Ectodermal cell (in vitro differentiated cells): Measurements from ENCODE around the gene IL4R.

ENCODE experiments used
- H3K27ac ChIP-seq: 2 replicates; pipeline ENCODE4 v1.7.0; 2013; ENCODE audit warnings: mild to moderate bottlenecking, low read depth, low read length; ENCODE audit not compliant: insufficient read depth, poor library complexity, severe bottlenecking
- H3K27me3 ChIP-seq: 2 replicates; pipeline ENCODE4 v1.7.0; 2013; ENCODE audit warnings: mild to moderate bottlenecking, low read length; ENCODE audit not compliant: insufficient read depth, control insufficient read depth, poor library complexity, severe bottlenecking
- H3K36me3 ChIP-seq: one replicate; pipeline ENCODE4 v1.7.0; 2013; ENCODE audit warnings: low read length; ENCODE audit not compliant: control insufficient read depth, insufficient read depth
- H3K4me1 ChIP-seq: one replicate; pipeline ENCODE4 v1.7.0; 2013; ENCODE audit warnings: low read length; ENCODE audit not compliant: control insufficient read depth, insufficient read depth
- H3K4me3 ChIP-seq: 2 replicates; pipeline ENCODE4 v1.7.0; 2013; ENCODE audit warnings: low read depth, low read length, control low read depth; ENCODE audit not compliant: insufficient read depth
- H3K9me3 ChIP-seq: 2 replicates; pipeline ENCODE4 v1.7.0; 2013; ENCODE audit warnings: mild to moderate bottlenecking, low read length, moderate library complexity; ENCODE audit not compliant: control insufficient read depth
- WGBS, 2 experiments: methylation state at CpG; one replicate each; pipeline ENCODE4 v1.1.7; 2013; ENCODE audit warnings: missing lambda C conversion rate in 2 of 2; 5-methylcytosine and 5-hydroxymethylcytosine counted together

IL4R gene

DNA sequence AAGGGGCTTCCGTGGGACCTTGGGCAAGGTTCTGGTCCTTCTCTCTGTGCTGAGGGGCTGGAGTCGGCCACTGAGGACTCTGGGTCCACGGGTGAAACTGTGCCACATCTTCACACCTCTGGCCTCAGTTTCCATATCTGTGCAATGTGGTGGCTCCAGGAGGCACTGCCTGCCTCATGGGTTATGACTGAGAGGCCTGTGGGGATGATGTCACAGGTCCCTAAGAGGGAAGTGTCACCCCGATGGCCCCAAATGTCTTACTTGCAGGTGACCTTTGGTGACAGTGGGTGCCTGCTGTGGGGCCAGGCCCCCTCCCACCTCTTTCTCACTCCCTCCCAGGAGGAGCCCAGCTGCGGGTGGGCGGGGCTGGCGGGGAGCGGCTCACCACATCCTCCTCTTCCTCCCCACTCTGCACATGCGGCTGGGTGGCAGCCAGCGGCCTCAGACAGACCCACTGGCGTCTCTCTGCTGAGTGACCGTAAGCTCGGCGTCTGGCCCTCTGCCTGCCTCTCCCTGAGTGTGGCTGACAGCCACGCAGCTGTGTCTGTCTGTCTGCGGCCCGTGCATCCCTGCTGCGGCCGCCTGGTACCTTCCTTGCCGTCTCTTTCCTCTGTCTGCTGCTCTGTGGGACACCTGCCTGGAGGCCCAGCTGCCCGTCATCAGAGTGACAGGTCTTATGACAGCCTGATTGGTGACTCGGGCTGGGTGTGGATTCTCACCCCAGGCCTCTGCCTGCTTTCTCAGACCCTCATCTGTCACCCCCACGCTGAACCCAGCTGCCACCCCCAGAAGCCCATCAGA, 88.2 kb downstream of the IL4R start, which contains the start of gene IL21R:
TSS of gene IL21R (plus strand) at position 407 of the 801 bp plus-strand sequence. CDS start 27,898 bp downstream, outside the sequence.
- Histone ChIP-seq H3K4me3 (no peak within 1 kb of the TSS), H3K27me3 (no peaks in the 10 kb centered on the region), H3K27ac (no peak within 1 kb of the TSS), H3K9me3 (no peaks in the 10 kb centered on the region), H3K36me3 (no peaks in the 10 kb centered on the region), H3K4me1 (peaks cover 18% of the 10 kb centered on the region)
- WGBS, 2 experiments = 50 to 51% methylated on average over 23 of the region's 23 CpGs

DNA sequence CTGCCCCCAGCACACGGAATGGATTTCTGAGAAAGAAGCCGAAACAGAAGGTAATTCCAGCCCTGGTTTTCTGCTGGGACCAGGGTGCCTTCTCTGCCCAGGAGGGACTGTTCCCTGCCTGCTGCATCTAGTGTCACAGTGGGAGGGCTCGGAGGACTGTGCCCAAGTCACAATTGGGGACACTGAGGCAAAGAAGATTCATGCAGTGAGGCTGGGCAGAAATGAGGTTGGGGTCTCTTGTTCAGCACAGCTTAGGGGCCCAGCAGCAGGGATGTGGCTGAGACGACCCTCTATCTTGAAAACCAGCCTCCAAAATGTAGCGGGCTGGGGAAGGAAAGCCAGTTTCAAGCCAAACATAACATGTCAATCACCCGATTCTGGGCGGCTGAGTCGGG, 88.8 kb downstream of the IL4R start:
- no peaks in the 10 kb centered on the region for H3K36me3 ChIP-seq
- no peaks in the 10 kb centered on the region for H3K27me3 ChIP-seq
- H3K9me3 ChIP-seq = no peaks in the 10 kb centered on the region
- H3K4me3 ChIP-seq = no peak overlapping the region
- H3K4me1 ChIP-seq = peaks cover 18% of the 10 kb centered on the region
- no peak overlapping the region for H3K27ac ChIP-seq
- WGBS, 2 experiments = 82 to 86% methylated on average over 8 of the region's 8 CpGs

DNA sequence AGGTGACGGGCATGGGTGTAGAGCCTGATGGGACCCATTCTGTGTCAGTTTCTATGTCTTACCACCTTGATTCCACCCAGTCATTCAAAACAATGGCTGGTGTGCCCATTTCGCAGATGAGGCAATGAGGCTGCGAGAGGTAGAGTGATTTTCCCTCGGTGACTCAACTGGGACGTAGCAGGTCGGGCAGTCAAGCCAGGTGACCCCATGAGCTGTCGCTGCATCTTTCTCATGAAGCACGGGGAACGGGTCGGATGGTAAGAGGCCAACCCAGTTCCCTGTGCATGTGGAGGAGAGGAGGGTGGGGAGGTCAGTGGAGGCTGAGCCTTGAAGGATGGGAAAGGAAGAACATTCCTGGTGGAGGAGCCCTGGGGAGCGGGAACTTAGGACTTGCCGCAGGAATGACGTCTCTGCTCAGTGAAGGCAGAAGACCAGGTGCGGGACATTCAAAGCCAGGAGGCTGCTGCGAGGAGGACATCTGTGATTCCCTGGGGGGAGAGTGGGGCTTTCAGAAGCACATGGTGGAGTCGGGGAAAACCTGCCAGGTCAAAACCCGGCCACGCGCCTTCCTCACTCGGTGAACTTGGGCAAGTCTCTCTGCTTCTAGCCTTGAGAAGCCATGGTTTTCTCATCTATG, 89.3 kb downstream of the IL4R start:
- H3K36me3 ChIP-seq = no peaks in the 10 kb centered on the region
- H3K9me3 ChIP-seq = no peaks in the 10 kb centered on the region
- H3K4me1 ChIP-seq = peaks cover 18% of the 10 kb centered on the region
- no peak overlapping the region for H3K4me3 ChIP-seq
- no peaks in the 10 kb centered on the region for H3K27me3 ChIP-seq
- H3K27ac ChIP-seq = no peak overlapping the region
- 92 to 93% methylated on average over 20 of the region's 20 CpGs for WGBS, 2 experiments

DNA sequence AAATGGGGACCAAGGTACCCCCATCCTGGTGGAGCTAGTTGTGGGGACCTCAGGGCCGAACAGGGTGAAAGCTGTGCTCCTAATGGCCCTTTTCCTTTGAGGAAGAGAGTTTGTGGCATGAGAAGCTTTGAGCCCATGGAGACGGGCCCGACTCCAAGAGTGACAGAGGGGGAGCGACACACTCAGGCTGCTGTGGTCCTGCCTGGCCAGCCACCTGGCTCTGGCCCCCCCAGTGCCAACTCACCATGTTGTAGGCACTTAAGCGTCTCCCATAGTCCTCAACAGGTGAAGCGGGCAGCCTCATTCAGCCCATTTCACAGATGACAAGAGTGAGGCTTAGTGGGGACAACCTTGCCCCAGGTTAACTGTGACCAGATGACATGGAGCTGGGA, 89.8 kb downstream of the IL4R start:
- Histone ChIP-seq H3K27me3 (no peaks in the 10 kb centered on the region), H3K9me3 (no peaks in the 10 kb centered on the region), H3K4me1 (peaks cover 18% of the 10 kb centered on the region), H3K4me3 (no peak overlapping the region), H3K36me3 (no peaks in the 10 kb centered on the region), H3K27ac (no peak overlapping the region)
- 75 to 79% methylated on average over 6 of the region's 6 CpGs for WGBS, 2 experiments

DNA sequence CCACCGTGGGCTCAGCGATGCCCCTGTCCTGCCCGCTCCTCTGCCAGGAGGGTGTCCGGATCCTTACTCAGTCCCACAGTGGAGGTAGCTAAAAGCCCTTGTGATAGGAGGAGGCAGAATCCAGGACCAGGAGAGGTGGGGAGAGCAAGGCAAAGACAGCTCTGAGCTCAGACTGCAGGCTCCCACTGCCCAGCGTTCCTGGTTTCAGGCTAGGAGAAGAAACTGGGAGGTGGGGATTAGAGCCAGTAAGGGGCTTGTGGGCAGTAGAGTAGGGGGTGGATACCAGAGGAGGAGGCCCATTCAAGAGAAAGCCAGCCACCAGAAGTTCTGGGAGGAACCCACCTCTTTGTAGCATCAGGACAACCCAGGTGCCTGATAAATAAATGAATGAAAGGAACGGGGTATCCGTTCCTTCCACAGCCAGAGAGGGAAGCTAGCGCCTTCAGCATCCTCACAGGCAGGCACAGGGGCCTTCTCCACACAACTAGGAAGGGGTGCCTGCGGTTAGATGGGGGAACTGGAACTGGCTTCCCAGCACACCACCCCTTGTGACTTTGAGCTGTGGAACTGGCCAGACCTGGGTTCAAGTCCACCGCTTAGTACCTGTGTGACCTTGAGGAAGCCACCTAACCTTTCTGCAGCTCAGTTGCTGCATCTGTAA, 90.5 kb downstream of the IL4R start:
- no peaks in the 10 kb centered on the region for H3K9me3 ChIP-seq
- H3K36me3 ChIP-seq = no peaks in the 10 kb centered on the region
- H3K4me1 ChIP-seq = peaks cover 18% of the 10 kb centered on the region
- H3K27me3 ChIP-seq = no peaks in the 10 kb centered on the region
- WGBS, 2 experiments = 90 to 92% methylated on average over 10 of the region's 10 CpGs
- no peak overlapping the region for H3K27ac ChIP-seq
- no peak overlapping the region for H3K4me3 ChIP-seq

DNA sequence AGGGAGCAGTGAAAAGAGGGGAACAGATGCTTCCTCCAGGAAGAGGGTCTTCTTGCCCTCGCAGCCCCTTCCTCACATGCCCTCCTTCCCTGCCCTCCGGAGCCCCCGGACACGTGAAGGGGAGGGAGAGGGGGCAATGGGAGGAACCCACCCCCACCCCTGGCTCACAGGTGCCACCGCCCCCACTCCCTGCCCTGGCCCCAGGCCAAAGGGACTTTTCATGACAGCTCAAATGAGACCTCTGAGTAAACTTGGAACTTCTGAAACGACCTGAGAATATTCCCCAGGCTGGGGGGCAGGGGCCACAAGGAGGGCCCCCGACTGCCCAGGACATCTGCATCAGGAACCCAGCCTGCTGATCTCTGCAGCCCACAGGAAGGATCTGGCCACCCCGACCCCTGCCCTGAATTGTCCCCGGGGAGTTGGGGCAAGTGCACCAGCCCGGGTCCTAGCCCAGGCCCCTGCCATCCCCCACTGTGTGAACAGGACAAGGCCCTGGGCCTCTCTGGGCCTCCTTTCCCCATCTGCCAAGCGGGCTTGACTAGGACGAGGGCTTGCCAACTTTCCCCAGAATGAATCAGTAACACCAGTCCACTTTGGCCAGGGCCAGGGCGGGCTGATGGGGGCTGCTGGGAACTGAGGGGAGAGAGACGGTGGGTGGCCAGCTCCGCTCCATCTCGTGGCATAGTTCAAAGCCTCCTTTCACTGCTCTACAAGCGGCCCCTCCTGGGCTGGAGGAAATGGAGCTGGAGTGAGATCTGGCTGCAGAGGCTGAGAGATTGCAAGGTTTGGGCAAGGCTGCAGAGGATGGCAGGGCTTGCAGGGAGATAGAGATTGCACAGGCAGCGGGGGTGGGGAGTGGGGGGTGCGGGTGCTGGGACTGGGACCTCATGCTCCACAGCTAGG, 92.0 kb downstream of the IL4R start:
- Histone ChIP-seq H3K36me3 (no peaks in the 10 kb centered on the region), H3K4me1 (peaks cover 18% of the 10 kb centered on the region), H3K4me3 (no peak overlapping the region), H3K9me3 (no peaks in the 10 kb centered on the region), H3K27me3 (no peaks in the 10 kb centered on the region), H3K27ac (no peak overlapping the region)
- 76 to 78% methylated on average over 17 to 19 of the region's 19 CpGs for WGBS, 2 experiments

DNA sequence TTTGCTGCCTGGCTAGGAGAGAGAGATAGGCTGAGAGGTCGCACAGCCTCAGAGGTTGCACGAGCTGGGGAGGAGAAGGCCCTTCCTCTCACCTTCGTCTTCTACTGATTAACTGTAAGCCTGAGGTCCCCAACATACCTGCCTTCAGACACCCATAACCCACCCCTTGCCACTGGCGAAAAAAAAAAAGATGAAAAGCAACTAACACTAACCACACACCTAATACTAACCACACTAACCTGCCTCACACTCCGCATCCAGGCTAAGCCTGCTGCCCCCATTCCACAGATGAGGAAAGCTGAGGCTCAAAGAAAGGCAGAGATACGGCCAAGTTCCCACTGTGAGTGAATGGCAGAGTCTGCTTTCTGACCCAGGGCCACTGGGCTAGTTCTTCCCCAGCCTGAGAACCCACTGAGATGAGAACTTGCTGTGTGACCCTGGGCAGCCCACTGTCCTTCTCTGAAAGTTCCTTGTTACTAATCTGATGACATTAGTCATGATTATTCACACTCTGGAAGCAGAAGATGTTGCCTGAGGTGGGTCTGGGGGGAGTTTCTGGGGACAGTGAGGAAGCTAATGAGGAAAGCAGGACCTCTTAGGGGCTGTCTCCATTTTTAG, 92.8 kb downstream of the IL4R start:
- H3K4me1 ChIP-seq = peaks cover 18% of the 10 kb centered on the region
- no peaks in the 10 kb centered on the region for H3K27me3 ChIP-seq
- no peak overlapping the region for H3K4me3 ChIP-seq
- H3K27ac ChIP-seq = no peak overlapping the region
- 86 to 87% methylated on average over 6 of the region's 6 CpGs for WGBS, 2 experiments
- no peaks in the 10 kb centered on the region for H3K9me3 ChIP-seq
- no peaks in the 10 kb centered on the region for H3K36me3 ChIP-seq

DNA sequence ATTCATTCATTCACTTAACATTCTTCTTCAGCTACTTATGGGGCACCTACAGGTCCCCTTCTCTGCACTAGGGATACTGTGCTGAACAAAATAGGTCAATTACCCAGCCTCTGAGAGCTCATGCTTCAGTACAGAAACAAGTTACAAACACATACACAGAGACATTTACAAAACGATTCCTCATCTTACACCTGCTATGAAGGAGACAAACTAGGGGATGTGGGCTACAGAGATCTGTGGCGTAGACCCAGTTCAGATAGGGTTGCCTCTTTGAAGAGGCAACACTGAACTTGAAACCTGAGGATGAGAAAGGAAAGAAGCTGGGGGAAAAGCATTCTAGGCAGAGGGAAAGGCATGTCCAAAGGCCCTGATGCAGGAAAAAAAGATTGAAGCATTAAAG, 93.4 kb downstream of the IL4R start:
- 94 to 97% methylated on average over 2 of the region's 2 CpGs for WGBS, 2 experiments
- H3K4me1 ChIP-seq = peaks cover 13% of the 10 kb centered on the region
- H3K27me3 ChIP-seq = no peaks in the 10 kb centered on the region
- no peaks in the 10 kb centered on the region for H3K36me3 ChIP-seq
- H3K4me3 ChIP-seq = no peak overlapping the region
- no peak overlapping the region for H3K27ac ChIP-seq
- H3K9me3 ChIP-seq = no peaks in the 10 kb centered on the region

DNA sequence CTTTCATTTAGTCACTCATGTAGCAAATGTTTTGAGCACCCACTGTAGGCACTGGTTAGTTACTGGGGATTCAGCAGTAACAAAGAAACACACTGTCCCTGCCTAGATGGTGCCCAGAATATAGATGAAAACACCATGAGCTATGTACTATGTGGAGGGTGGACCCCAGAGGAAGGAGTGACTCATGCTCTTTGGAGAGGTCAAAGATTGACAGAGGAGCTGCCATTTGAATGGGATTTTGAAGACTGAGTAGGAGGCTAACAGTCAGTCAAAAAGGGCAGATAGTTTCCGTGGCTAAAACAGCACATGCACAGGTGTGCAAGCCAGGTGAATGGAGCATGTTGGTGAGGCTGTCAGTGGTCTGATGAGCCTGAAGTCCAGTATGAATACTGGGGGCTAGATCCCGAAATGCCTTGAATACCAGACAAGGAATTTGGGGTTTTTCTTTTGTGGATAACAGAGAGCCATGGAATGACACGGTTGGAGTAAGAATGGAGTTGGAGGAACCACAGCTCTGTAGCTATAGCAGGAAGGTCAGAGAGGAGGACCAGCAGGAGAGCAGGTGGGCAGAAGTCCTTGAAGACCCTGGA, 94.3 kb downstream of the IL4R start:
- H3K4me1 ChIP-seq = peaks cover 7% of the 10 kb centered on the region
- WGBS, 2 experiments = 90 to 91% methylated on average over 3 of the region's 3 CpGs
- no peak overlapping the region for H3K27ac ChIP-seq

More for the DNA sequence above, 94.3 kb downstream of the IL4R start:
- H3K9me3 ChIP-seq = no peaks in the 10 kb centered on the region
- H3K4me3 ChIP-seq = no peak overlapping the region
- H3K27me3 ChIP-seq = no peaks in the 10 kb centered on the region
- H3K36me3 ChIP-seq = no peaks in the 10 kb centered on the region
